Neural cell (in vitro differentiated cells): ENCODE measurements around the gene SEC22A. TPM values are rescaled to one million over a fixed set of nuclear protein-coding genes. Genes with fewer than 3 reads are reported as not detected.

ENCODE experiments used
- H2AFZ ChIP-seq: fragments of 200-600, 300-800 bp; sonication (generic), shearing (Covaris generic); 2 replicates; pipeline ENCODE4 v1.6.0; 2014; ENCODE audit warnings: low read depth, mild to moderate bottlenecking, antibody characterized with exemption, low read length, moderate library complexity
- H3F3A ChIP-seq: fragments of 200-600 bp; shearing (Covaris generic); 2 replicates; pipeline ENCODE4 v1.6.1; 2016; ENCODE audit warnings: mild to moderate bottlenecking, moderate library complexity, mixed read lengths, antibody characterized with exemption, low read length; ENCODE audit not compliant: insufficient read depth, poor library complexity, severe bottlenecking
- H3K27ac ChIP-seq: fragments of 200-600, 300-800 bp; sonication (generic), shearing (Covaris generic); 2 replicates; pipeline ENCODE4 v1.5.1; 2014; ENCODE audit warnings: mild to moderate bottlenecking, low read length, moderate library complexity
- H3K27me3 ChIP-seq: fragments of 300-800, 200-600 bp; sonication (generic), shearing (Covaris generic); 2 replicates; pipeline ENCODE4 v1.6.0; 2014; ENCODE audit warnings: mild to moderate bottlenecking, low read depth, low read length, moderate library complexity; ENCODE audit not compliant: insufficient read depth
- H3K36me3 ChIP-seq: fragments of 300-800, 200-600 bp; sonication (generic), shearing (Covaris generic); 2 replicates; pipeline ENCODE4 v1.5.1; 2014; ENCODE audit warnings: mild to moderate bottlenecking, antibody characterized with exemption, low read length, moderate library complexity; ENCODE audit not compliant: insufficient read depth
- H3K4me2 ChIP-seq: fragments of 300-800, 200-600 bp; sonication (generic), shearing (Covaris generic); 2 replicates; pipeline ENCODE4 v1.6.0; 2014; ENCODE audit warnings: mild to moderate bottlenecking, low read length
- H3K4me3 ChIP-seq: fragments of 300-800, 200-600 bp; sonication (generic), shearing (Covaris generic); 2 replicates; pipeline ENCODE4 v1.5.1; 2014; ENCODE audit warnings: mild to moderate bottlenecking, low read length, moderate library complexity
- H3K79me2 ChIP-seq: fragments of 200-600 bp; shearing (Covaris generic); replicated peaks from 2 replicates; pipeline ENCODE4 v1.6.0; 2014; ENCODE audit warnings: mild to moderate bottlenecking, low read length, moderate library complexity; ENCODE audit not compliant: insufficient read depth
- H3K9ac ChIP-seq: fragments of 300-800, 200-600 bp; sonication (generic), shearing (Covaris generic); 2 replicates; pipeline ENCODE4 v1.6.1; 2016; ENCODE audit warnings: mild to moderate bottlenecking, low read length, mixed read lengths
- H3K9me2 ChIP-seq: fragments of 200-600 bp; shearing (Covaris generic); 2 replicates; pipeline ENCODE4 v1.6.1; 2016; ENCODE audit warnings: mild to moderate bottlenecking, low read length, mixed read lengths; ENCODE audit not compliant: insufficient read depth
- H3K9me3 ChIP-seq: fragments of 200-600, 300-800 bp; sonication (generic), shearing (Covaris generic); 2 replicates; pipeline ENCODE4 v1.6.1; 2016; ENCODE audit warnings: mild to moderate bottlenecking, mixed run types, low read length, moderate library complexity, mixed read lengths
- H4K20me1 ChIP-seq: fragments of 200-600 bp; shearing (Covaris generic); 2 replicates; pipeline ENCODE4 v1.6.1; 2016; ENCODE audit warnings: mild to moderate bottlenecking, mixed run types; ENCODE audit not compliant: insufficient read depth
- CTCF ChIP-seq: fragments of 450-650 bp; IDR thresholded peaks from 2 replicates; pipeline ENCODE4 v1.5.1; 2014; ENCODE audit warnings: antibody characterized with exemption, mild to moderate bottlenecking, moderate library complexity; ENCODE audit not compliant: poor library complexity, severe bottlenecking
- EP300 ChIP-seq: fragments of 450-650 bp; conservative IDR thresholded peaks from 2 replicates; pipeline ENCODE4 v1.6.1; 2014; ENCODE audit warnings: antibody characterized with exemption, mild to moderate bottlenecking, moderate library complexity; ENCODE audit not compliant: poor library complexity, severe bottlenecking
- EZH2 ChIP-seq: fragments of 200-600, 300-800 bp; shearing (Covaris generic), sonication (generic); IDR thresholded peaks from 2 replicates; pipeline ENCODE4 v1.6.1; 2014; ENCODE audit warnings: antibody characterized with exemption, low read length, borderline replicate concordance, mild to moderate bottlenecking; ENCODE audit not compliant: insufficient read depth, poor library complexity, severe bottlenecking
- MXI1 ChIP-seq: fragments of 450-650 bp; conservative IDR thresholded peaks from 2 replicates; pipeline ENCODE4 v1.6.1; 2014; ENCODE audit warnings: antibody characterized with exemption, mild to moderate bottlenecking; ENCODE audit not compliant: poor library complexity, severe bottlenecking
- POLR2AphosphoS5 ChIP-seq: IDR thresholded peaks from 2 replicates; pipeline ENCODE4 v1.6.1; 2012
- RAD21 ChIP-seq: fragments of 450-650 bp; conservative IDR thresholded peaks from 2 replicates; pipeline ENCODE4 v1.6.1; 2014; ENCODE audit warnings: antibody characterized with exemption, mild to moderate bottlenecking, moderate library complexity
- REST ChIP-seq: IDR thresholded peaks from 2 replicates; pipeline ENCODE4 v1.6.1; 2012; ENCODE audit warnings: borderline replicate concordance
- SMC3 ChIP-seq: fragments of 450-650 bp; conservative IDR thresholded peaks from 2 replicates; pipeline ENCODE4 v1.6.1; 2014; ENCODE audit warnings: antibody characterized with exemption, mild to moderate bottlenecking, moderate library complexity; ENCODE audit not compliant: poor library complexity
- TAF1 ChIP-seq: IDR thresholded peaks from 2 replicates; pipeline ENCODE4 v1.6.1; 2012; ENCODE audit warnings: low read depth
- polyA plus RNA-seq: library from polyadenylated mRNA; depleted of rRNA; stranded (reverse); fragments of >200 nt; gene quantifications from 2 replicates; pipeline ENCODE4 v1.2.3, GENCODE V29; 2014

Gene SEC22A
- polyA plus RNA-seq, 1 donor from 2014 or later: 44.0 TPM

GRCh38 chr3:123169930-123170329 is 31.8 kb upstream of the SEC22A start:
- H3K4me3 ChIP-seq: no peak overlapping the region
- no peak overlapping the region for H3K27ac ChIP-seq
- H2AFZ ChIP-seq: no peak overlapping the region
- H4K20me1 ChIP-seq: no peaks in the 10 kb centered on the region
- no peaks in the 10 kb centered on the region for H3K79me2 ChIP-seq
- H3K27me3 ChIP-seq: no peaks in the 10 kb centered on the region
- H3K36me3 ChIP-seq: no peaks in the 10 kb centered on the region
- TF ChIP-seq REST: no peak
- no peak for TF ChIP-seq RAD21
- no peak for TF ChIP-seq SMC3
- no peak for TF ChIP-seq EZH2
- TF ChIP-seq CTCF: no peak
- TF ChIP-seq EP300: no peak
- no peak for TF ChIP-seq TAF1
- TF ChIP-seq MXI1: no peak
- TF ChIP-seq POLR2AphosphoS5: no peak
- no peaks in the 10 kb centered on the region for H3F3A ChIP-seq
- H3K9me2 ChIP-seq: no peaks in the 10 kb centered on the region
- H3K4me2 ChIP-seq: no peak overlapping the region
- H3K9me3 ChIP-seq: no peaks in the 10 kb centered on the region
- H3K9ac ChIP-seq: no peak overlapping the region

GRCh38 chr3:123180791-123181190 is 21.0 kb upstream of the SEC22A start:
- TF ChIP-seq REST (no peak), RAD21 (no peak), EZH2 (no peak)
- H3K36me3 ChIP-seq: no peaks in the 10 kb centered on the region
- no peak overlapping the region for H3K4me2 ChIP-seq

More at GRCh38 chr3:123180791-123181190, 21.0 kb upstream of the SEC22A start:
- Histone ChIP-seq H3K27ac (no peak overlapping the region), H2AFZ (no peak overlapping the region), H3K9ac (no peak overlapping the region), H4K20me1 (no peaks in the 10 kb centered on the region), H3K27me3 (no peaks in the 10 kb centered on the region), H3F3A (no peaks in the 10 kb centered on the region), H3K4me3 (no peak overlapping the region), H3K9me2 (no peaks in the 10 kb centered on the region), H3K9me3 (no peaks in the 10 kb centered on the region), H3K79me2 (no peaks in the 10 kb centered on the region)
